Gastroesophageal sphincter (tissue), 4 donors: ENCODE results near the gene RPS27A. TPM values are rescaled to one million over a fixed set of nuclear protein-coding genes. Genes with fewer than 3 reads are reported as not detected.
A peak's percentile ranks its signal among the peaks of the same experiment; 100 is the strongest.
"Not testable (repeated sequence)": the region's sequence is repeated elsewhere in the genome, so short reads cannot be mapped to it uniquely, and the experiment has no call there.

ENCODE experiments used
- ATAC-seq: fragments of 150-250 bp; one replicate; pipeline ENCODE4 v1.9.1; 2016; ENCODE audit warnings: mild to moderate bottlenecking, moderate library complexity
- H3K27ac ChIP-seq, 4 donors: fragments of 200-600 bp; sonication (generic) in 3 of 4; 1 replicate in 3 of 4; 2 replicates in 1 of 4; pipeline ENCODE4 v1.5.1; 2016 to 2019
- H3K27me3 ChIP-seq: fragments of 200-600 bp; sonication (generic); one replicate; pipeline ENCODE4 v1.5.1; 2019
- H3K36me3 ChIP-seq, 2 donors: fragments of 200-600 bp; sonication (generic); one replicate each; pipeline ENCODE4 v1.5.1; 2019; ENCODE audit warnings: control low read depth in 1 of 2
- H3K4me1 ChIP-seq, 3 donors: fragments of 200-600 bp; sonication (generic); 1 replicate in 2 of 3; 2 replicates in 1 of 3; pipeline ENCODE4 v1.5.1; 2016 to 2019; ENCODE audit warnings: control low read depth in 2 of 3
- H3K4me3 ChIP-seq, 2 donors: fragments of 200-600 bp; sonication (generic); one replicate each; pipeline ENCODE4 v1.5.1; 2019; ENCODE audit warnings: mild to moderate bottlenecking in 1 of 2, moderate library complexity in 1 of 2
- H3K9me3 ChIP-seq, 3 donors: fragments of 200-600 bp; sonication (generic); one replicate each; pipeline ENCODE4 v1.5.1; 2017 to 2019; ENCODE audit warnings: control low read depth in 2 of 3
- EP300 ChIP-seq: sonication (generic); formaldehyde crosslinking; IDR thresholded peaks from one replicate; pipeline ENCODE4 v1.6.1; 2017; ENCODE audit warnings: antibody characterized with exemption, mild to moderate bottlenecking
- POLR2A ChIP-seq, 2 donors: fragments of 450-650 bp; IDR thresholded peaks; one replicate each; pipeline ENCODE4 v1.6.1; 2017; ENCODE audit warnings: antibody characterized with exemption in 2 of 2, mild to moderate bottlenecking in 2 of 2, moderate library complexity in 1 of 2
- POLR2AphosphoS5 ChIP-seq: sonication (generic); formaldehyde crosslinking; IDR thresholded peaks from one replicate; pipeline ENCODE4 v1.6.1; 2017; ENCODE audit warnings: antibody characterized with exemption
- WGBS, 2 donors: methylation state at CpG; one replicate each; pipeline ENCODE4 v1.1.5; 2018; ENCODE audit warnings: low coverage in 1 of 2; 5-methylcytosine and 5-hydroxymethylcytosine counted together
- total RNA-seq, 4 donors: library from RNA; depleted of rRNA; stranded (reverse); fragments of >200 nt; gene quantifications; one replicate each; pipeline ENCODE4 v1.1.0, GENCODE V29; 2016
- TF ChIP-seq, protein P1 (sequence below), 4 experiments: fragments of 200-600 bp in 2 of 4; fragments of 450-650 bp in 2 of 4; sonication (generic) in 1 of 4; IDR thresholded peaks; one replicate each; pipeline ENCODE4 v1.5.1; 2017 to 2019; ENCODE audit warnings: antibody characterized with exemption in 4 of 4, mild to moderate bottlenecking in 2 of 4, moderate library complexity in 2 of 4

Gene RPS27A
- total RNA-seq, 4 donors from 2014 or later = 672 to 2,650 (median 1,912) TPM

DNA sequence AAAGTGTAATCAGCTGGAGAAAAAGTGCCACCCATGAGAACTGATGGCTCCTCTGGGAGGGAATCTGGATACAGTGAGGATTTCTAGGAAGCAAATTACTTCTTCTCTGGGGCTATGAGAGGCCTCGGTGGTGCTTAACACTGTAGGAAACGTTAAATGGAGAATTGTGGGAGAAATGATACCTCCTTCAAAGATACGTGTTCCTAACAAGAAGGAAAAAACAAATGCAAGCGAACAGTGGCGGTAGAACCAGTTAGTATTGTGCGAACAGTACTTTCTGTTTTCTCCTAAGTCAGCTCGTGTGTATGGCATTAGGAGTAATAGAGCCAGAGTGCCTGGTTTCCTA, 37.1 kb downstream of the RPS27A start:
- no peaks in the 10 kb centered on the region for H3K9me3 ChIP-seq
- TF ChIP-seq POLR2A (IDR thresholded peaks at IDR 0.05) = no peak
- no peak for TF ChIP-seq POLR2AphosphoS5
- TF ChIP-seq, protein P1, sequence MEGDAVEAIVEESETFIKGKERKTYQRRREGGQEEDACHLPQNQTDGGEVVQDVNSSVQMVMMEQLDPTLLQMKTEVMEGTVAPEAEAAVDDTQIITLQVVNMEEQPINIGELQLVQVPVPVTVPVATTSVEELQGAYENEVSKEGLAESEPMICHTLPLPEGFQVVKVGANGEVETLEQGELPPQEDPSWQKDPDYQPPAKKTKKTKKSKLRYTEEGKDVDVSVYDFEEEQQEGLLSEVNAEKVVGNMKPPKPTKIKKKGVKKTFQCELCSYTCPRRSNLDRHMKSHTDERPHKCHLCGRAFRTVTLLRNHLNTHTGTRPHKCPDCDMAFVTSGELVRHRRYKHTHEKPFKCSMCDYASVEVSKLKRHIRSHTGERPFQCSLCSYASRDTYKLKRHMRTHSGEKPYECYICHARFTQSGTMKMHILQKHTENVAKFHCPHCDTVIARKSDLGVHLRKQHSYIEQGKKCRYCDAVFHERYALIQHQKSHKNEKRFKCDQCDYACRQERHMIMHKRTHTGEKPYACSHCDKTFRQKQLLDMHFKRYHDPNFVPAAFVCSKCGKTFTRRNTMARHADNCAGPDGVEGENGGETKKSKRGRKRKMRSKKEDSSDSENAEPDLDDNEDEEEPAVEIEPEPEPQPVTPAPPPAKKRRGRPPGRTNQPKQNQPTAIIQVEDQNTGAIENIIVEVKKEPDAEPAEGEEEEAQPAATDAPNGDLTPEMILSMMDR (IDR thresholded peaks at IDR 0.05) = no peak
- no peak for TF ChIP-seq EP300
- peaks cover 0 to 27% of the 10 kb centered on the region in 2 donors for H3K36me3 ChIP-seq
- peaks cover 0 to 20% (median 10%) of the 10 kb centered on the region in 3 donors for H3K4me1 ChIP-seq
- peak overlapping the region; percentile 52 to 59 for H3K4me3 ChIP-seq
- ATAC-seq = no peak
- peak overlapping the region; percentile 55 to 86 (median 82) for H3K27ac ChIP-seq
- WGBS, 2 donors = 45 to 50% methylated on average over 7 of the region's 7 CpGs
- H3K27me3 ChIP-seq = no peaks in the 10 kb centered on the region

DNA sequence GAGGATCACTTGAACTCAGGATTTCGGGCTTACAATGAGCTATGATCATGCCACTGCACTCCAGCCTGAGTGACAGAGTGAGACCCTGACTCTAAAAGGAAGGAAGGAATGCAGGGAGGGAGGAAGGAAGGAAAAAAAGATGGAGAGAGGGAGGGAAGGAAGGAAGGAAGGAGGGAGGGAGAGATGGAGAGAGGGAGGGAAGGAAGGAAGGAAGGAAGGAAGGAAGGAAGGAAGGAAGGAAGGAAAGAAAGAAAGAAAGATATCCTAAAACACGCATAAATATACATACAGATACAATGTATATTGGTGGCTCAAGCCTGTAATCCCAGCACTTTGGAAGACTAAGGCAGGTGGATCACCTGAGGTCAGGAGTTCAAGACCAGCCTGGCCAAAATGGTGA, 41.9 kb downstream of the RPS27A start:
- not testable (repeated sequence) for H3K36me3 ChIP-seq, H3K4me1 ChIP-seq, ATAC-seq, H3K4me3 ChIP-seq, H3K27me3 ChIP-seq, H3K27ac ChIP-seq, H3K9me3 ChIP-seq
- 78 to 79% methylated on average over 1 to 2 of the region's 2 CpGs for WGBS, 2 donors

DNA sequence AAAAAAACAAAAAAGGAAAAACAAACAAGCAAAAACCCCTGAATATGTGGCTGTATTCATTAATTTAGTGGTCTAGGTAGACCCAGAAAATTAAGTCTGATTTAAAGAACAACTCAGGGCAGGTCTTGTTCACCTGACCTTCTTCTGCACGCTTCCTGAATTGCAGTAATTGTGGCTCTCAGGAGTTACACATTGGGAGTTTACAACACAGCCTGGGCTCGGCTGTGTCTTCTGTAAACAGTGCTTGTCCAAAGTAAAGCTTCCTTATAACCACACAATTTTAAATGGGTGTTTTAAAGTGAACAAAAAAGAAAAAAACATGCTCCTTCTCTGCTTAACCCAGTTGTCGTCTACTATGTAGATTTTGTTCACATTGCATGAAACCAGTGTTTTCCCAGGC, 44.8 kb downstream of the RPS27A start:
- Histone ChIP-seq H3K36me3 (no peaks in the 10 kb centered on the region), H3K27me3 (peaks cover 8% of the 10 kb centered on the region), H3K9me3 (no peaks in the 10 kb centered on the region), H3K27ac (no peak overlapping the region), H3K4me1 (peaks cover 0 to 5% (median 0%) of the 10 kb centered on the region in 3 donors), H3K4me3 (no peak overlapping the region)
- no peak for TF ChIP-seq POLR2AphosphoS5
- TF ChIP-seq, protein P1 (IDR thresholded peaks at IDR 0.05) = no peak
- TF ChIP-seq POLR2A (IDR thresholded peaks at IDR 0.05) = no peak
- WGBS, 2 donors = 70 to 81% methylated on average over 3 of the region's 3 CpGs
- ATAC-seq = no peak

DNA sequence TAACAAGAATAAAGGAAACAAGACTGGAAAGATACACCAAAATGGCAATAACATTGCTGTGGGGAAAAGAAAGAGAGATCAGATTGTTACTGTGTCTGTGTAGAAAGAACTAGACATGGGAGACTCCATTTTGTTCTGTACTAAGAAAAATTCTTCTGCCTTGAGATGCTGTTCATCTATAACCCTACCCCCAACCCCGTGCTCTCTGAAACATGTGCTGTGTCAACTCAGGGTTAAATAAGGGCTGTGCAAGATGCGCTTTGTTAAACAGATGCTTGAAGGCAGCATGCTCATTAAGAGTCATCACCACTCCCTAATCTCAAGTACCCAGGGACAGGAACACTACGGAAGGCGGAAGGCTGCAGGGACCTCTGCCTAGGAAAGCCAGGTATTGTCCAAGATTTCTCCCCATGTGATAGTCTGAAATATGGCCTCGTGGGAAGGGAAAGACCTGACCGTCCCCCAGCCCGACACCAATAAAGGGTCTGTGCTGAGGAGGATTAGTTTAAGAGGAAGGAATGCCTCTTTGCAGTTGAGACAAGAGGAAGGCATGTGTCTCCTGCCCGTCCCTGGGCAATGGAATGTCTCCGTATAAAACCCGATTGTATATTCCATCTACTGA, 46.8 kb downstream of the RPS27A start:
- H3K4me3 ChIP-seq, ATAC-seq, H3K27ac ChIP-seq, H3K9me3 ChIP-seq, H3K36me3 ChIP-seq, H3K27me3 ChIP-seq: not testable (repeated sequence)
- H3K4me1 ChIP-seq = peaks cover 0 to 19% (median 0%) of the 10 kb centered on the region in 3 donors
- 30 to 33% methylated on average over 6 to 7 of the region's 10 CpGs for WGBS, 2 donors

DNA sequence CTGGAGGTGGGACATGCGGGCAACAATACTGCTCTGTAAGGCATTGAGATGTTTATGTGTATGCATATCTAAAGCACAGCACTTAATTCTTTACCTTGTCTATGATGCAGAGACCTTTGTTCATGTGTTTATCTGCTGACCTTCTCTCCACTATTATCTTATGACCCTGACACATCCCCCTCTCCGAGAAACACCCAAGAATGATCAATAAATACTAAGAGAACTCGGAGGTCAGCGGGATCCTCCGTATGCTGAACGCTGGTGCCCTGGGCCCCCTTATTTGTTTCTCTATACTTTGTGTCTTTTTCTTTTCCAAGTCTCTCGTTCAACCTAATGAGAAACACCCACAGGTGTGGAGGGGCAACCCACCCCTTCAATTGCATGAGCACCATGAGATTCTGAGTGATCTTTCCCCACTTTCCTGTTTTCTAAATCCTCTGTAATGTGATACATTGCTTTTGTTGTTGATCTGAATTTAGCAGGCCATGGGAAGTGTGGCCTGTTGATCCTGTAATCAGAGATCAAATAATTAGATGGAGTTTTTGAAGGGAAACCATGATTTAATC, 47.5 kb downstream of the RPS27A start:
- not testable (repeated sequence) for H3K36me3 ChIP-seq, H3K27me3 ChIP-seq, ATAC-seq, H3K4me3 ChIP-seq, H3K27ac ChIP-seq, H3K9me3 ChIP-seq
- H3K4me1 ChIP-seq = peaks cover 0 to 21% (median 0%) of the 10 kb centered on the region in 3 donors
- WGBS, 2 donors = 60 to 68% methylated on average over 5 to 6 of the region's 7 CpGs

DNA sequence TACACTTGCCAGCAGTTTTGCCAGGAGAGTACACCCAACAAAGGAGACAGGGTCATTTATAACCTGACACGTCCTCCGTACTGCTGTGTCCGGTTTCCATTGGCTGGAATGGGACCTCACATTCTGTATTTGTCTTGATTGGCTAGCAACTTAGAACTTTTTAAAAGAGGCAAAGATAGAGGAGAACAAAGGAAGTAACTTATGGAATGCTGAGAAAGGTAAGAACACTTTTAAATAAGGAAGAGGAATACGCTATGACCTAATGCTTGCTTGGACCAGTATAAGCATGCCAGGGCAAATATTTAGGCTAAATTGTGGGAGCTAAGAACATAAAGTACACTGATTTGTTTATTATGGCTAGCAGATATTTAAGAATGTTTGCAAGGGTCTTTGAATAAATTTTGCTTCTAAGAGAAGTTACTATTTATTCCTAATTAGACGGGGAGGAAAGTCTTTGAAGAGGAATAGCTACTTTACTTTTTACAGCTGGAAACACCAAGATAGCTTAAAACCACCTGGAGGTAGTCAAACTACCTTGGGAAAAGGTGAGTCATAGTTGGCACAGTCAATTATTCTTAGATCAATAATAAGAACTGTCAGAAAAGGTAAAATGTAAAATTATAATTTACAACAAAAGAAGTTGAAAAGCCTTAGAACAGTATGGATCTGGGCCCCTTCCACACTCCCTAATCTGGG, 48.5 kb downstream of the RPS27A start:
- 91 to 100% methylated on average over 1 to 5 of the region's 5 CpGs for WGBS, 2 donors
- H3K4me1 ChIP-seq = peaks cover 0 to 30% (median 0%) of the 10 kb centered on the region in 3 donors
- not testable (repeated sequence) for H3K27me3 ChIP-seq, H3K36me3 ChIP-seq, H3K9me3 ChIP-seq, ATAC-seq, H3K4me3 ChIP-seq
- H3K27ac ChIP-seq = peak overlapping the region in 2 of 4 donors; percentile 94 to 96
